Activated CD4-positive, alpha-beta T cell treated with anti-CD3 and anti-CD28 coated beads for 48 hours (primary cell): Measurements from ENCODE around the gene RTN4R.
"Not testable (repeated sequence)": the region's sequence is repeated elsewhere in the genome, so short reads cannot be mapped to it uniquely, and the experiment has no call there.

Experiments
- DNase-seq: peaks from one replicate; pipeline ENCODE4 v3.0.0-alpha.2; 2020

RTN4R gene

DNA sequence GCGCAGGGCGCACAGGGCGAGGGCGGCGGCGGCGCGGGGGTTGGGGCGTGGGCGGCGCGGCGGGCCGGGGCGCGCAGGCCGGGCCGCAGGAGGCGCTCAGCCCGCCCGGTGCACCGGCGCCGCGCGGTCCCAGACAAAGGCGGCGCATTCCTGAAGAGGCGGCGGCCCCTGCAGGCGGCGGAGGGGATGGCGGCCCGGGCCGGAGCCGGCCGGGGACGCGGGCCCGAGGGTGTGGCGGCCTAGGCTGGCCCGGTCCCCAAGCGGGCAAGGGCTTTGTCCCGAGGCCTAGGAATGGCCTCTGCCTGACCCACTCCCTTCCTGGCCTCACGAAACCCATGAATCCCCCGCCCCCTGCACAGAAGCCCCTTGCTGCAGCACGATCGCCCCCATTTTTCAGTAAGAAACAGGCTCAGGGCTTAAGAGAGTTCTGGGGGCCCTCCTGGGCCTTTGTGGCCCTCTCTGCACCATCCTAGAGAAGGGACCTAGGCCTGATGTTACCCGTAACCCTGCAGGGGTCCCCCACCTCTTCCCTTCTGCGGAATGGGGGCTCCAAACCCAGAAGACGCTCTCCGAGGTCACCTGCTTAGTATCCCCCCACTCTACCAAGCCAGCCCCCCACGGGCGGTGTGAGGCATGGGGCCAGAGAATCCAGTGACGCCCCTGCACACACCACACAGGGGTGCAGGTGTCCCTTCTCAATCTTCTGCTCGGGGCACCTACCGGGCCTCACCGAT, at the start of gene RTN4R:
TSS of gene RTN4R (minus strand) at position 40 of the 734 bp plus-strand sequence. CDS start 226 bp downstream, outside the sequence.
- DNase-seq: peak; percentile 68

DNA sequence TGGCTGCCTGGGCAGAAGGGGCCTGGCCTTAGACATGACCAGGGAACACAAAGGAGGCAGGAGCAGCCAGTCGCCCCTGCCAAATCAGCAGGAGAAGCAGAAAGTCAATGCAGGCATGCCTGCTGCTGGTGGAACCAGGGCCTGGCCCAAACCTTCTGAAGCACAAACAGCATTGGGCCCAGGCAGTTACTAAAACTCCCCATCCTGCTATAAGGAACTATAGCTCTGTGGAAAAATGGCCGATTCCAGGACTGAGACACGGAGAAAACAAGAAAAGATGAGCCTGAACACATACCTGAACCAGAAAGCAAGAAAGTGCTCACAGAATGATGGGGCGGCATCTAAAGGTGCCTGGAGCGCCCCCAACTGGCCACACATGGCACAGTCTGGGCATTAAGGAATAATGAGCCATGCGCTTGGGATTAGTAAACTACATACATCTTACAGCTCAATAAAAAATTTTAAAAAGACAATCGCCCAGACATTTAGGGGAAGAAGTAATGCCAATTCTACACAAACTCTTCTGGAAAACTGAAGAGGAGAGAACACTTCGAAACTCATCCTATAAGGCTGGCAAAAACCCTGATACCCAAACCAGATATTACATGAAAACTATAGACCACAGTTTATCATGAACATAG, 49.4 kb upstream of the RTN4R start:
- peak; percentile 65 for DNase-seq

- DNase-seq: no peak
These were observed 48.8 kb upstream of the RTN4R start for GRCh38 chr22:20316844-20317401.

GRCh38 chr22:20316217-20316843, 48.2 kb upstream of the RTN4R start:
- DNase-seq: no peak

DNA sequence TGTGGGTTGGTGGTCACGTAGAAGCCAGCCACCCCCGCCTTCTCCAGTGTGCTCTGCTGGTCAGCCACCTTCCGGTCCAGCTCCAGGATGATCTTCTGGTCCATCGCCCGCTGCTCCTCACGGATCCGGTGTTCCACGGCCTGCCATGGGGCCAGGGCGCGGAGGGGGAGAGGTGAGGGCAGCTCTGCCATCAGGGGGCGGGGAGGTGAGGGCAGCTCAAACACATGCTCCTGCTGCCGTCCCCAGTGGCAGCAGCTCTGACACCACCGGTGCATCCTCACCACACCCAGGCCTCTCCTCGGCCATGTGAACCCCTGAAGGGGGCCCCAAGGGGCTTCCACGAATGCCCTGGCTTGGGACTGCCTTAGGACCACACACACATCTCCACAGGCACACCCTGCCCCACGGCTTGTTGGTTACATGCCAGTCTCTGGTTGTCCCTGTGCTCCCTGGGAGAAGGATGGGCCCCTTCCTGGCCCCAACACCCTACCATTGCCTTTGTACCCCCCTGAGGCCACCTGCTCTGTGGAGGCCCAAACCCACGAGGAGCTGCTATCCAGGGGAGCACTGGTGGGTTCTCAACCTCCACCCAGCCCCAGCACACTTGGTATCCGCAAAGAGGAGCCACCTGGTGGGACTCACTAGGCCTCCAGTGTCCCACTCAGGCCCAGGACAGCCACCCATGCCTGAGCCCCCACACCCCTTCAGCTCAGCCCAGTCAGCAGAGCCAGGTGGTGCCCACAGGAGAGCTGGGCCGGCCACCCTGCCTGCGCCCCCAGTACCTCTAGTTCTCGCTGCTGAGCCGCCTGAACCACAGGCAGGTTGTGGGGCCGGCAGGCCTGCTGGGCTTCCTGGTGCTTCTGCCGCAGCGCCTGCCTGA, 47.5 kb upstream of the RTN4R start:
- no peak for DNase-seq

DNA sequence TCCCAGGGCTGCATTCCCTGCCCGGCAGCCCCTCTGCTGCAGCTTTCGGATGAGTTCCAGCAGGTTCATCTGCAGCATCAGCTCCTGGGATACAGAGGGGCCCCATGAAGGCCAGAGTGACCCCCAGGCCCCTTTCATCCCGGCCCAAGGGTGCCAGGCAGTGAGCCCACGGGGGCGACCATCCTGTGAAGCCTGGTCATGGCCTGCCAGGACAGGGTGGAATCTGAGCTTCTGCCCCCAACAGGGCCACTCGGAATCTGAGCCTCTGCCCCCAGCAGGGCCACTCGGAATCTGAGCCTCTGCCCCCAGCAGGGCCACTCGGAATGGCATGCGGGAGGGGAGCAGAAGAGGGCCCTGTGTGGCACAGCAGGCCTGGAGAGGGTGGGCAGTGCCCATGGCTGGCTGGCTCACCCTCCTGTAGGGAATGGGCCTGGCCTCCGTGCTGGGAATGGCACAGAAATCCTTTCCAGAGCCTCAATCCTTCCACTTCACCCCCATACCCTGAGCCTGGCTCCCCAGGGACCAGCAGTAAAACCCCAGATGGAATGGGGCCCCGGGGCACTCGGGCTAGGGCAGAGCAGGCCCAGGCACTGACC, 46.7 kb upstream of the RTN4R start:
- not testable (repeated sequence) for DNase-seq

- not testable (repeated sequence) for DNase-seq
These were observed 46.1 kb upstream of the RTN4R start for GRCh38 chr22:20314206-20314605.

GRCh38 chr22:20313306-20314077, 45.4 kb upstream of the RTN4R start:
- not testable (repeated sequence) for DNase-seq

DNA sequence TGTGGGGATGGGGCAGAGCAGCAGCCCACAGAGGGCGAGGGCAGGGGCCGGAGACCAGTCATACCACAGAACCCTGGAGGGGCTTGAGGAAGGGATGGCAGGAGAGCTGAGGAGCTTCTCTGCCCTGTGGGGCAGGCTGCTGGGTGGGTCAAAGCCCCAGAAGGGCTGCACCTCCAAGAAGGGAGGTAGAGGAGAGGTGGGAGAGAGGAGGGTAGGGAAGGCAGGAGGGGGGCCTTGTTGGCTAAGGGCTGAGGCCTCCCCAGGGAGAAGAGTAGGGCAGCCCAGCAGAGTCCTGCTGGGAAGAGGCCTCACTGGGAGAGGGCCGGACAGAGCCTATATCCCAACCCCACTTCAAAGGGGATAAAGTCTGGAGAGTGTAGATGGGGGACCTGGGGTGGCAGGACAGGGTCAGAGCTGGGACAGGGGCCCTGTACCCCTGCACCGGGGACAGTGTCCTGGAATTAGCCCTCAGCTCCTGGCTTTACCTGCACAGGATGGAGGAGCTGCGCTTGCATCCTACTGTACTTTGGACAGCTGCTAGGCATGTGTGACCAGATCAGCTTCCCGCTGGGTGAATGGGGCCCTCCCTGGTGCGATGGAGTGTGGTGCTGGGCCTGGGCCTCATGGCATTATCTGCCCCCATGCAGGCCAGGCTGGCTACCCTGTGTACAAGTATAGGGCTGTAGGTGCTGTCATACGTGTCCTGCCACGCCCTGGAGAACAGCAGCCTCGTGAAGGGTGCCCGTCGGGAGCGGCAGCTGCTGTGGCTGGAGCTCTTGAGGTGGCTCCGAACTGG, 44.5 kb upstream of the RTN4R start:
- no peak for DNase-seq

- DNase-seq: not testable (repeated sequence)
These were observed 43.3 kb upstream of the RTN4R start for GRCh38 chr22:20311249-20312062.

- not testable (repeated sequence) for DNase-seq
These were observed 42.7 kb upstream of the RTN4R start for GRCh38 chr22:20310773-20311172.

- not testable (repeated sequence) for DNase-seq
These were observed 42.1 kb upstream of the RTN4R start for GRCh38 chr22:20310180-20310579.

GRCh38 chr22:20308806-20309650, 40.9 kb upstream of the RTN4R start:
- DNase-seq: not testable (repeated sequence)

DNA sequence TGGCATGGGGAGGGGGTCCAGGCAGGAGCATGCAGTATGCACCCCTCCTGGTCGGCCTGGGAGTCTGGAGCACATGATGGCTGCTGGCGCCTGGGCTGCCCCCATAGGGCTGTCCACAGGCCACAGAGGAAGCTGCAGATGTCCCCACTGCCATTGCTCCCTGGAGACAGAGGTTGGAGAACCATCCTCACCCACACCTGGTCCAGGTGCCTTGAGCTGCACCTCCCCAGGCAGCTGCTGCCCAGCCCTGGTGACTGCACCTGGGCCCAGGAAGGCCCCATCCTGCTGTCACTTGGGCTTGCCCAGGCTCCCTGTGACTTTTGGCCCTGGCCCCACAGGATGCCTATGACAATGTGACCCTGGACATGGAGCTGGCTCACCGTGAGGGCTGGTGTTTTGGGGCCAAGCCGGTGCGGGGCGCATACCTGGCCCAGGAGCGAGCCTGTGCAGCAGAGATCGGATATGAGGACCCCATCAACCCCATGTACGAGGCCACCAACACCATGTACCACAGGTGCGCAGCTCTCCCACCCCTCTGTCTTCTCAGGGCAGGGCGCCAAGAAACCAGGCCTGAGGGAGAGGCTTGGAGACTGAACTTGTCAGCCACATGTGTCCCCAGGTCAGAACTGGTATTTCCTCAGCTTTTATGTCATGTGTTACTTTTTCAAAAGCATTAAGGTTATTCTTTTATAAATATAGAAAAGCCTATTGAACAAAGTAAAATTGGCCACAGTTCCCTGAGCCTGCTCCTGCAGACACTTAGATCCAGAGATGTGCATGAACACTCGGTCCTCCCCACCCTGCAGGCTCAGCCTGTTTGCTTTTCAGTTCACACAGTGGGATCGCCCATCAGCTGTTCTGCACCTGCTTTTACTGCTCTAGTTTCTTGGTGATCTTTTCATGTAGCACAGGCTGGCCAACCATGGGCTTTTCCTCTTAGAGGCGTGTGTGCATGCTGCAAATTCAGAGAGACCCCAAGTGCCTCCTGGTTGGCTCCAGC, 39.6 kb upstream of the RTN4R start:
- DNase-seq: not testable (repeated sequence)

DNA sequence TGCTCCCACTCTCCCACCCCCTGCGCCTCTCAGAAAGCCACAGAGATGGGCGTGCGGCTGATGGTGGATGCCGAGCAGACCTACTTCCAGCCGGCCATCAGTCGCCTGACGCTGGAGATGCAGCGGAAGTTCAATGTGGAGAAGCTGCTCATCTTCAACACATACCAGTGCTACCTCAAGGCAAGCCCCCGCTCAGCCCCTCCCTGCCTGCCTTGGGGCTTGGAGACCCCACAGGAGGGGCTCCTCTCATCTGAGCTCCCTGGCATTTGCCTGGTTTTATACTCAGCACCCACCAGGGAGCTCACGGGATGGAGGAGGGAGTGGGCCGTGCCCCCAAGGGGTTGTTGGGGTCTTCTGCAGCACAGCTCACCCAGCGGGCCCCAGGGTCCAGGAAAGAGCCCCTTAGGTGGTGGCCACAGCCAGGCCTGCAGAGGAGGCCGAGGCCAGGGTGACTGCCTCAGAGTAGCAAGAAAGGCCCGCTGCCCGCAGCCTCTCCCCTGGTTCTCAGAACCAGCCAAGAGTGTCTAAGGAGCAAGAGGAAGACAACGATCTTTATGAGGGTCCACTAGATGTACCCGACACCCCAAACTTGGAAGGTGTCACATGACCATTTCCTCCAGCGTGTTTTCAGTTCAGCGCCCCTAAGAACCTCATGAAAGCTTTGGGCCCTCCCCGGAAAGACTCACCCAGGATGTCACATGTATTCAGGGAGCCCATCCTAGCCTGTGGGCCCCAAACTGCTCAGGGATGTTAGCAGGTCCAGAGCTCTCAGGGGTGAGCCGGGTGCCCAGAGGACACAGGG, 38.7 kb upstream of the RTN4R start:
- DNase-seq: not testable (repeated sequence)

DNA sequence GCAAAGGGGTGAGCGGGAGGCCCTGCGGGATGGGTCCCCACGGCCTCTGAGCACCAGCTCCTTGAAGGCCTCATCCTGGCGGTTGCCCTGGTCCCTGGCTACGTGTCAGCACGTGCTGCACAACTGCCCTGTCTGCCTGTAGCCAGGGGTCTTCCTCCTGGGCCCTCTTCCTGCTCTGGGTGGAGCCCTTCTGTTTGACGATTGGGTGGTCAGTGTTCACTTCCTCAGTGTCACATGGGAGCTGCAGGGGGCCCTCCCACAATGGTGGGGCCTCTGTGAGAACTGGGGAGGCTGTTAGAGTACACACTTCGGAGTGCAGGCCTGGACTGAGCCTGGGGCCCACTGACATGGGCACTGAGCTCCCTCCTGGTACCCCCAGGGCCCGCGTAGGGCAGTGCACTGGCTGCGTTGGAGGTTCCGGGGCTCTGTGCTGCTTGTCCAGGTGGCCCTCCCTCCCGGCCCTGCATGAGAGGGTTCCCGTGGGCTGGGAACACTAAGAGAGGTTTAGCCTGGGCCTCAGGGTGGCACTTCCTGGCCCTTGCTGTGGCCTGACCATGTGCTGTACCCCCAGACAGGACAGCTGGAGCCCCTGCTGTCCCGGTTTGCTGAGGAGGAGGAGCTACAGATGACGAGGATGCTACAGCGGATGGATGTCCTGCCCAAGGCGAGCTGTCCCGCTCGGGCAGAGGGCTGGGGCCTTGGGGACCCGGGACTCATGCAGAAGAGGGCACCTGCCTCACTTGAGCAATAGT, 38.0 kb upstream of the RTN4R start:
- DNase-seq: no peak
